ENCODE data around the gene MT1B.
"Not testable (repeated sequence)": the region's sequence is repeated elsewhere in the genome, so short reads cannot be mapped to it uniquely, and the experiment has no call there.

DNA sequence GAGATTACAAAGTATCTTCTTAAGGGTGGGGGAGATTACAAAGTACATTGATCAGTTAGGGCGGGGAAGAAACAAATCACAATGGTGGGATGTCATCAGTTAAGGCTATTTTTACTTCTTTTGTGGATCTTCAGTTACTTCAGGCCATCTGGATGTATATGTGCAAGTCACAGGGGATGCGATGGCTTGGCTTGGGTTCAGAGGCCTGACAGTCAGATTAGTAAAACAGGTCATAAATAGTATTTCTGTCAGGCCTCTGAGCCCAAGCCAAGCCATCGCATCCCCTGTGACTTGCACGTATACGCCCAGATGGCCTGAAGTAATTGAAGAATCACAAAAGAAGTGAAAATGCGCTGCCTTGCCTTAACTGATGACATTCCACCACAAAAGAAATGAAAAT lies 22.9 kb downstream of the MT1B start:
- not testable (repeated sequence) for TF ChIP-seq EZH2 (IDR thresholded peaks at IDR 0.05; ENCODE audit: borderline replicate concordance, low read depth, low read length, severe bottlenecking)
- TF ChIP-seq, protein P1, sequence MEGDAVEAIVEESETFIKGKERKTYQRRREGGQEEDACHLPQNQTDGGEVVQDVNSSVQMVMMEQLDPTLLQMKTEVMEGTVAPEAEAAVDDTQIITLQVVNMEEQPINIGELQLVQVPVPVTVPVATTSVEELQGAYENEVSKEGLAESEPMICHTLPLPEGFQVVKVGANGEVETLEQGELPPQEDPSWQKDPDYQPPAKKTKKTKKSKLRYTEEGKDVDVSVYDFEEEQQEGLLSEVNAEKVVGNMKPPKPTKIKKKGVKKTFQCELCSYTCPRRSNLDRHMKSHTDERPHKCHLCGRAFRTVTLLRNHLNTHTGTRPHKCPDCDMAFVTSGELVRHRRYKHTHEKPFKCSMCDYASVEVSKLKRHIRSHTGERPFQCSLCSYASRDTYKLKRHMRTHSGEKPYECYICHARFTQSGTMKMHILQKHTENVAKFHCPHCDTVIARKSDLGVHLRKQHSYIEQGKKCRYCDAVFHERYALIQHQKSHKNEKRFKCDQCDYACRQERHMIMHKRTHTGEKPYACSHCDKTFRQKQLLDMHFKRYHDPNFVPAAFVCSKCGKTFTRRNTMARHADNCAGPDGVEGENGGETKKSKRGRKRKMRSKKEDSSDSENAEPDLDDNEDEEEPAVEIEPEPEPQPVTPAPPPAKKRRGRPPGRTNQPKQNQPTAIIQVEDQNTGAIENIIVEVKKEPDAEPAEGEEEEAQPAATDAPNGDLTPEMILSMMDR (IDR thresholded peaks at IDR 0.05; ENCODE audit: borderline replicate concordance, extremely low read depth, low read length, poor library complexity, severe bottlenecking), result not testable (repeated sequence)
